Spleen (tissue), 11 donors: ENCODE data around the gene DBNL. TPM values are rescaled to one million over a fixed set of nuclear protein-coding genes. Genes with fewer than 3 reads are reported as not detected.

Experiments used
- DNase-seq: peaks from one replicate; pipeline ENCODE4 v3.0.0-alpha.2; 2020
- H3K27ac ChIP-seq, 8 donors: fragments of 200-600 bp; sonication (generic) in 7 of 8; 1 replicate in 4 of 8; 2 replicates in 4 of 8; pipeline versions ENCODE4 v1.5.0 to v1.8.0; 2016 to 2021; ENCODE audit warnings: inconsistent platforms in 4 of 8, mild to moderate bottlenecking in 4 of 8, moderate library complexity in 1 of 8
- H3K27me3 ChIP-seq, 7 donors: fragments of 200-600 bp; sonication (generic) in 6 of 7; replicated peaks in 1 of 7; 1 replicate in 4 of 7; 2 replicates in 3 of 7; pipeline versions ENCODE4 v1.5.0 to v1.8.0; 2016 to 2021; ENCODE audit warnings: inconsistent platforms in 3 of 7, mild to moderate bottlenecking in 1 of 7
- H3K36me3 ChIP-seq, 6 donors: fragments of 200-600 bp; sonication (generic) in 5 of 6; 1 replicate in 4 of 6; 2 replicates in 2 of 6; pipeline versions ENCODE4 v1.5.0 to v1.8.0; 2016 to 2021; ENCODE audit warnings: inconsistent platforms in 2 of 6
- H3K4me1 ChIP-seq, 6 donors: fragments of 200-600 bp; sonication (generic) in 5 of 6; 1 replicate in 3 of 6; 2 replicates in 3 of 6; pipeline versions ENCODE4 v1.5.0 to v1.8.0; 2016 to 2021; ENCODE audit warnings: inconsistent platforms in 3 of 6
- H3K4me3 ChIP-seq, 8 donors: fragments of 200-600 bp; sonication (generic) in 7 of 8; 1 replicate in 4 of 8; 2 replicates in 4 of 8; pipeline versions ENCODE4 v1.5.0 to v1.8.0; 2016 to 2021; ENCODE audit warnings: inconsistent platforms in 4 of 8, mild to moderate bottlenecking in 4 of 8, moderate library complexity in 2 of 8
- H3K9me3 ChIP-seq, 8 donors: fragments of 200-600 bp; sonication (generic) in 7 of 8; 1 replicate in 4 of 8; 2 replicates in 4 of 8; pipeline versions ENCODE4 v1.5.0 to v1.8.0; 2016 to 2021; ENCODE audit warnings: inconsistent platforms in 4 of 8
- CTCF ChIP-seq, 11 experiments: fragments of 200-600 bp in 7 of 11; fragments of 450-650 bp in 4 of 11; sonication (generic) in 4 of 11; IDR thresholded peaks in 8 of 11; conservative IDR thresholded peaks in 3 of 11; 1 replicate in 7 of 11; 2 replicates in 4 of 11; pipeline versions ENCODE4 v1.4.0 to v1.8.0; 2016 to 2021; ENCODE audit warnings: antibody characterized with exemption in 11 of 11, inconsistent platforms in 4 of 11, mild to moderate bottlenecking in 1 of 11
- POLR2A ChIP-seq, 3 donors: fragments of 450-650 bp; IDR thresholded peaks; one replicate each; pipeline ENCODE4 v1.5.1; 2017; ENCODE audit warnings: antibody characterized with exemption in 3 of 3, mild to moderate bottlenecking in 1 of 3
- POLR2AphosphoS5 ChIP-seq, 3 donors: sonication (generic); formaldehyde crosslinking; IDR thresholded peaks; one replicate each; pipeline ENCODE4 v1.5.1; 2017; ENCODE audit warnings: antibody characterized with exemption in 3 of 3
- WGBS, 5 donors: extraction: QIAGEN DNeasy Blood & Tissue Kit in 3 of 5; methylation state at CpG; one replicate each; pipeline versions ENCODE4 v1.1.5 to v1.1.7; 2013 to 2018; 5-methylcytosine and 5-hydroxymethylcytosine counted together
- intact Hi-C: fragments of 100-400 bp; cut with DNase I; formaldehyde crosslinking; loops from one replicate; pipeline ENCODE4 v1.15.0; 2023; ENCODE audit warnings: low total_unique reads
- polyA plus RNA-seq, 3 donors: library from polyadenylated mRNA; stranded (reverse); fragments of 200-250 nt; gene quantifications; one replicate each; pipeline ENCODE4 v1.2.1, GENCODE V29; 2013
- total RNA-seq, 7 donors: library from RNA; depleted of rRNA in 3 of 7; stranded (reverse); fragments of >200 nt in 3 of 7; fragmentation: NEBNext Ultra II Directional in 4 of 7; extraction: Animal tissue kit (Norgen Biotek cat#: 25700) in 4 of 7; gene quantifications; one replicate each; pipeline versions ENCODE4 v1.1.0 to v1.2.1, GENCODE V29; 2016 to 2021
- donor health status: healthy with polysubstance abuse.
- donor health status: DM: no; HTN: no; CAD: no; lungs with moderate emphysema.
- donor health status: DM: no; HTN: no; CAD: no.
- donor health status: Bipolar disorder and iron deficiency.
- donor health status: healthy.
- donor health status: DM: no; HTN: no; CAD: no.
- donor health status: DM: yes; HTN: yes; CAD: no.

Gene DBNL
- total and polyA plus RNA-seq, 10 donors, result 118 to 257 (median 206) TPM

GRCh38 chr7:44057181-44057848 is 12.8 kb downstream of the DBNL start:
- Histone ChIP-seq H3K36me3 (peaks cover 5 to 100% (median 98%) of the 10 kb centered on the region in 6 donors), H3K4me3 (no peak overlapping the region), H3K9me3 (no peaks in the 10 kb centered on the region), H3K27ac (peak overlapping the region in 5 of 8 donors; percentile 0 to 94 (median 87)), H3K27me3 (no peaks in the 10 kb centered on the region), H3K4me1 (peaks cover 7 to 96% (median 56%) of the 10 kb centered on the region in 6 donors)
- TF ChIP-seq POLR2AphosphoS5 (IDR thresholded peaks at IDR 0.05), result peak in 1 of 3 donors; percentile 55
- no peak for TF ChIP-seq POLR2A (IDR thresholded peaks at IDR 0.05)
- peak; percentile 51 for DNase-seq
- 93 to 96% (median 93%) methylated on average over 9 to 11 of the region's 11 CpGs for WGBS, 5 donors
- intact Hi-C loops, result no loop called here

DNA sequence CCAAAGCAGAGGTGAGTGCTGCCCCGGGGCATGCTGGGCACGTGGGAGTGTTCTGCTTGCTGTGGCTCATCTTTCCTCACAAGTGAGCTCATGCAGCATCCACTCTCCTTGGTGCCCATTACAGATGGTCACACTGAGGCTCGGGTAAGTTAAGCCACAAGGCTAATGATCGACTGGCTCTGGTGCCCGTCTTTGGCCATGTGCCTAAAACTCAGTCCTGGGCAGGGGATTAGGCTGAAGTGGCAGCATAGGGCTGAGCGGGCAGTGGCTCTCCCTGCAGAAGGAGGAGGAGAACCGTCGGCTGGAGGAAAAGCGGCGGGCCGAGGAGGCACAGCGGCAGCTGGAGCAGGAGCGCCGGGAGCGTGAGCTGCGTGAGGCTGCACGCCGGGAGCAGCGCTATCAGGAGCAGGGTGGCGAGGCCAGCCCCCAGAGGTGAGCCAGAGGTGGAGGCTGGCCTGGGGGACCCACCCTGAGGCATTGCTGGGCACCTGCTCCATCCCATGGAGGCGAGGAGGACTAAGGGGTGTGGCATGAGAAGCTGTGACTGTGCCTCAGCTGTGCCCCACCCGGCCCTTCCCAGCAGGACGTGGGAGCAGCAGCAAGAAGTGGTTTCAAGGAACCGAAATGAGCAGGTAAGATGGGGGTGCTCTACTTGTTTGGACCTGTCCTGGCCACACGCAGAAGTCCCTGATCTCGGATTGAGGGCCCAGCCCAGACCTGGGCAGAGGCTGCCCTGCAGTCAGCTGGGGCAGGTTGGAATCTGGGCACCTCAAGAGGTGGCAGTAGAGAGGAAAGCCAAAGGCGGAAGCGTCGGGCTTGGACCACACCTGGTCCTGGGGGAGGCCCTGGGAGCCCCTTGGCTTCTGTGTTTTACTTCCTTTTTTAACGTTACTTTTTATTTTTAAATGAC is 13.6 kb downstream of the DBNL start:
- intact Hi-C loops, result no loop called here

DNA sequence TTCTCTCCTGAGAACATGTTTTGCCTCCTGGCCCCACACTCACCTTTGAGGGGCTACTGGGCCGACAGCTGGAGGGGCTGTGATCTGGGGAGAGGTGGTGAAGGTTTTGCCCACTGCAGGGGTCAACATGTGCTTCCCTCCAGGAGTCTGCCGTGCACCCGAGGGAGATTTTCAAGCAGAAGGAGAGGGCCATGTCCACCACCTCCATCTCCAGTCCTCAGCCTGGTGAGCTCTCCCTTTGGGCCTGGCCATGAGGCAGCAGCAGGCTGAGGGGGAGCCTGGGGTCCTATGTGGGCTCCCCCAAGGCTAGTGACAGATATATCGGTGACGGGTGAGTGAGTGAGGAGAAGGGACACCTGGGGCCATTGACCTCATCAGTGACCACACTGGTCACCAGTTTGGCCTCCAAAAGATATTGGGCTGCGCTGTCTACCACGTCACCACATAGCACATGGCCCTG is 14.3 kb downstream of the DBNL start:
- 69 to 88% (median 82%) methylated on average over 2 to 7 of the region's 7 CpGs for WGBS, 5 donors
- Histone ChIP-seq H3K27ac (peak overlapping the region; percentile 61 to 94 (median 82)), H3K36me3 (peaks cover 5 to 97% (median 86%) of the 10 kb centered on the region in 6 donors)

More for the DNA sequence above, 13.6 kb downstream of the DBNL start:
- Histone ChIP-seq H3K36me3 (peaks cover 5 to 100% (median 92%) of the 10 kb centered on the region in 6 donors), H3K9me3 (no peaks in the 10 kb centered on the region), H3K27me3 (no peaks in the 10 kb centered on the region), H3K27ac (peak overlapping the region in 6 of 8 donors; percentile 61 to 94 (median 85)), H3K4me1 (peaks cover 7 to 96% (median 62%) of the 10 kb centered on the region in 6 donors), H3K4me3 (no peak overlapping the region)
- WGBS, 5 donors, result 81 to 90% (median 88%) methylated on average over 28 to 30 of the region's 30 CpGs
- TF ChIP-seq POLR2AphosphoS5 (IDR thresholded peaks at IDR 0.05), result peak in 2 of 3 donors; percentile 49 to 69
- TF ChIP-seq POLR2A (IDR thresholded peaks at IDR 0.05), result no peak
- peak; percentile 89 for DNase-seq

DNA sequence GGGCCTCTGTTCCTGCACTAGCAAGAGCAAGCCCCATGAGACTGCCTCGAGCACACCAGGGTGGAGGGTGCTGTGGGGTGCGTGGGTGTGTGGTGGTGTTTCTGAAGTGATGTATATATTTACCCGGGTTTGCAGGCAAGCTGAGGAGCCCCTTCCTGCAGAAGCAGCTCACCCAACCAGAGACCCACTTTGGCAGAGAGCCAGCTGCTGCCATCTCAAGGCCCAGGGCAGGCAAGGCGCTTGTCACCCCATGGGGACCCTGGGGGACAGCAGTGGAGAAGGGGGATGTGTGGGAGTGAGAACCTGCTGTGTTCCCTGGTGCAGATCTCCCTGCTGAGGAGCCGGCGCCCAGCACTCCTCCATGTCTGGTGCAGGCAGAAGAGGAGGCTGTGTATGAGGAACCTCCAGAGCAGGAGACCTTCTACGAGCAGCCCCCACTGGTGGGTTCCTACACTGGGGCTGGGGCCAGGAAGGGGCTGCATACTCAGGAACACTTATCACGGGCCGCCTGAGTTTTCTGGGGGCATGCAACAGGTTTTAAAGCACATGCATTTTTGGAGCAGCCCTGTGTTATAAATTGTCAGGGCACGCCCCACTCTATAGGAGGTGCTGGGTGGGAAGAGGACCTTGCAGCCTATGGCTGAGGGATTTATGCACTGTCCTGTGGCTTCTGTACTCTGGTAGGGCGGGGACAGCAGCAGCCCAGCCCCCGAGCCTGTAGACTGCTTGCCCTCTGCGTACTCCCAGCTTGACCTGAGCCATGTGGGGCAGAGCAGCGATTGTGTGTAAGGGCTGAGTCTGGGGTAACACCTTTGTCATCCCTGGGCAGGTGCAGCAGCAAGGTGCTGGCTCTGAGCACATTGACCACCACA is 15.0 kb downstream of the DBNL start:
- intact Hi-C loops, result no loop called here
- H3K27ac ChIP-seq, result peak overlapping the region; percentile 61 to 94 (median 82)
- peak; percentile 91 for DNase-seq
- H3K4me1 ChIP-seq, result peaks cover 8 to 99% (median 72%) of the 10 kb centered on the region in 6 donors
- no peaks in the 10 kb centered on the region for H3K9me3 ChIP-seq
- peaks cover 5 to 91% (median 79%) of the 10 kb centered on the region in 6 donors for H3K36me3 ChIP-seq
- TF ChIP-seq CTCF (IDR thresholded peaks at IDR 0.05 in 8 of 11, conservative IDR thresholded peaks at IDR 0.05 in 3 of 11) (no peak), POLR2AphosphoS5 (IDR thresholded peaks at IDR 0.05) (peak; percentile 61 to 77 (median 77)), POLR2A (IDR thresholded peaks at IDR 0.05) (no peak)
- no peaks in the 10 kb centered on the region for H3K27me3 ChIP-seq
- 67 to 83% (median 79%) methylated on average over 4 to 14 of the region's 14 CpGs for WGBS, 5 donors
- H3K4me3 ChIP-seq, result peak overlapping the region in 1 of 8 donors; percentile 15

More for the DNA sequence above, 14.3 kb downstream of the DBNL start:
- TF ChIP-seq POLR2A (IDR thresholded peaks at IDR 0.05), result no peak
- no peak for TF ChIP-seq CTCF (IDR thresholded peaks at IDR 0.05 in 8 of 11, conservative IDR thresholded peaks at IDR 0.05 in 3 of 11)
- TF ChIP-seq POLR2AphosphoS5 (IDR thresholded peaks at IDR 0.05), result no peak
- H3K4me1 ChIP-seq, result peaks cover 7 to 99% (median 65%) of the 10 kb centered on the region in 6 donors
- intact Hi-C loops, result no loop called here
- no peaks in the 10 kb centered on the region for H3K9me3 ChIP-seq
- no peaks in the 10 kb centered on the region for H3K27me3 ChIP-seq
- no peak for DNase-seq
- no peak overlapping the region for H3K4me3 ChIP-seq
